Inflammatory macrophage treated with lipopolysaccharide for 4 hours (primary cell): Measurements from ENCODE around the gene TMED7.

Experiments
- DNase-seq: peaks from one replicate; pipeline ENCODE4 v3.0.0-alpha.2; 2020

The TMED7 gene

GRCh38 chr5:115579216-115579615, 46.6 kb downstream of the TMED7 start:
- no peak for DNase-seq

GRCh38 chr5:115578657-115579056, 47.2 kb downstream of the TMED7 start:
- peak; percentile 10 for DNase-seq

- no peak for DNase-seq
Observed at GRCh38 chr5:115577741-115578140, 48.1 kb downstream of the TMED7 start.

- peak; percentile 42 for DNase-seq
Observed at GRCh38 chr5:115577329-115577728, 48.5 kb downstream of the TMED7 start.

GRCh38 chr5:115575167-115576070, 50.4 kb downstream of the TMED7 start:
- DNase-seq, result no peak

GRCh38 chr5:115573133-115573532, 52.7 kb downstream of the TMED7 start:
- no peak for DNase-seq

GRCh38 chr5:115571441-115571878, 54.4 kb downstream of the TMED7 start:
- DNase-seq, result no peak

- DNase-seq, result no peak
Observed at GRCh38 chr5:115568668-115569067, 57.2 kb downstream of the TMED7 start.

- DNase-seq, result no peak
Observed at GRCh38 chr5:115565233-115565632, 60.6 kb downstream of the TMED7 start.
